SK-MEL-5 (cell line): ENCODE data around the gene PEAR1. TPM values are rescaled to one million over a fixed set of nuclear protein-coding genes. Genes with fewer than 3 reads are reported as not detected.

Source experiments
- DNase-seq: peaks from one replicate; pipeline ENCODE4 v3.0.0-alpha.2; 2016; ENCODE audit warnings: low read depth, low spot score
- in situ Hi-C: cut with HindIII; loops from 2 replicates; pipeline ENCODE4 v1.10.0; 2016; ENCODE audit warnings: low sequenced_read_pairs, high pct_unique_total_duplicates, low pct_unique_long_range_greater_than_20kb
- total RNA-seq: library from RNA; depleted of rRNA; stranded (reverse); fragments of >200 nt; shearing (Covaris generic); gene quantifications from 2 replicates; pipeline ENCODE4 v1.2.3, GENCODE V29; 2014

PEAR1 gene
- total RNA-seq, 1 experiment from 2014 or later, result not detected

DNA sequence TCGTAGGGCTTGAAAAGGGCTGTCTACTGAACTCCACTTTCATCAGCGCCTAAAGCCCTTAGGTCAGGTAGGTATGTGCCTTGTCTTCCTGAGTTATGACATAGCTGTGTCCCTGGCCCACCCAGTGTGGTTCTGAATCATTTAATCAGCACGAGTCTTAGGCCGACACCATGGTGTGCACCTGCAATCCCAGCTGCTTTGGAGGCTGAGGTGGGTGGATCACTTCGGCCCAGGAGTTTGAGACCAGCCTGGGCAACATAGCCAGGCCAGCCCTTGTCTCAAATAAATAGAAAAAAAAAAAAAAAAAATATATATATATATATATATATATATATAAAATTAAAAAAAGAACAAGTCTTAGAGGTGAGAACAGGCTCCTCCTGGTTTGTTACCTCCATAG lies 42.7 kb downstream of the PEAR1 start:
- in situ Hi-C loops, result no loop called here

DNA sequence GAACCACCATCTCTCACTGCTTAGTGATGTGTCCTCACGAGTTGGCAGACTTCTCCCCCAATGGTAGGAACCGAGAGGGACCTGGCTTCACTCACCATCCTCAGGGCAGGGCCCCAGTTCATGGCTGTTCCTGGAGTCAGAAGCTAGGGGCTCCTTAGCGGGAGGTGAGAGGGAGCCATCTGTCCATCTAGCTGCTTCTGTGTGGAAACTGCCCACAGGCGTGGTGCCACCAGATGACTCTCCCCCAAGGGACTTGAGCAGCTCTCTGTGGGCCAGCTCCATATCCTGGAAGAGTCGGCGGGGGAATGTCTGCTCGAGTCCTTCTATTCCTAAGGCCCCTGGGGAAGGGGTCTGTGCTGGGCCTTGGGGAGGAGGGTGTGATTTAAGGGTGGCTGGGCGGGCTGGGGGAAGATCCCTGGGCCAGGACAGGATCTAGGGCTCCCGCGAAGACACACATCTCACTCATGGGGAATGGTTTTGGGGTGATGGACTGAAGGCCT lies 43.3 kb downstream of the PEAR1 start:
- no peak for DNase-seq
- in situ Hi-C loops, result no loop called here

More for the DNA sequence above, 42.7 kb downstream of the PEAR1 start:
- no peak for DNase-seq

DNA sequence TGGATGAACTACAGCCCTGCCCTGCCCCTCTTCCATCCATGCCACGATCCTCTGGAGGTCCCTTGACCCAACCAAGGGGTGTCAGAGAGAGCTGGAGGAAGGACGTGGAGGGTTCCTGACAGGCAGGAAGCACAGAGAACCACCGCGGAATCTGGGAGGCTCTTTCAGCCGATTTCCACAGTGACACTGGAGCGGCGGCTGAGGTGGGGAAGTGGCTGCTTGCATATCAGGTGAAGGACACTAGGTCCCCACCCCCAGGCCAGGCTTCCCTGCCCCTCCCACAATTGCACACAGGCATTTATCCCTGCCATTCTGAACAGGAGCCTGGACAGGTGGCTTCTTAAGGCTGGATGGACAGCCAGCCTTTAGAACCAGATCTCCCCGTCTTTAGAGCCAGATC lies 44.4 kb downstream of the PEAR1 start:
- in situ Hi-C loops, result no loop called here
- no peak for DNase-seq

DNA sequence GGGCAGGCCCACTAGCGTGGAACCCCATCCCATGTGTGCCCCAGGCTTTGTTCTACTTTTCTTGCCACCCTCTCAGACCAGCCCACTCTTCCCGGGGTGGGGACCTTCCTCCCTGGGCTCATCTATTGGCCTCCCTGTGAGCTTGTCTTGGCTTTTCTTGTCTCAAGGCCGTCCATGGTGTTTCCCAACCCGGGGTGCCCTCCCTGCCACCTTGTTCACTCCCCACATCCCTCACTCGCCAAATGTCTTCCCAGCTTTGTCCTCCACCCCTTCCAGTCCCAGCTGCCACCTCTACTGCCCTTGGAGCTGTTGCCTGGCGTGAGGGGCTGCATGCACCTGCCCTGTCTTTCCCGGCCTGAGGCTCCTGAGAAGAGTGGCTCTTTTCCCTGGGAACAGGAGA lies 45.3 kb downstream of the PEAR1 start:
- in situ Hi-C loops, result no loop called here
- DNase-seq, result no peak

GRCh38 chr1:156939786-156940334 lies 46.3 kb downstream of the PEAR1 start:
- no peak for DNase-seq
- in situ Hi-C loops, result no loop called here

DNA sequence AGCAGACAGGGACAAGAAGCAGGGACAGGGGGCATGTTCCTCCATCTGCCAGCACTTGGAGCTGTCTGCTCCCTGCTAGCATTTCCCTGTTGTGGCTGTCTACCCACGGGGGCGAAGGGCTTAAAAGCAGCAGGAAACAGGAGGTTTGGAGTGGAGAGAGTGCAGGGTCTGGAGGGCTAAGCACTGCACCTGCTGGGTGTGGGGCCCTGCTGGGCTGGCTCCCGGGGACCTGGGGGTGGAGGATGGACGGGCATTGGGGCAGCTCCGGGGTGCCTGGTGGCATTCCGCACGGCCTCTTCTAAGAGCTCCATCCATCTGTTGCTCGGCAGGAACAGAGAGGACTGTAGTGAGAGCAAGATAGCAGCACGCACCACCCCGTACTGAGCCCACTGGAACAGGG lies 48.2 kb downstream of the PEAR1 start:
- in situ Hi-C loops, result no loop called here
- no peak for DNase-seq

DNA sequence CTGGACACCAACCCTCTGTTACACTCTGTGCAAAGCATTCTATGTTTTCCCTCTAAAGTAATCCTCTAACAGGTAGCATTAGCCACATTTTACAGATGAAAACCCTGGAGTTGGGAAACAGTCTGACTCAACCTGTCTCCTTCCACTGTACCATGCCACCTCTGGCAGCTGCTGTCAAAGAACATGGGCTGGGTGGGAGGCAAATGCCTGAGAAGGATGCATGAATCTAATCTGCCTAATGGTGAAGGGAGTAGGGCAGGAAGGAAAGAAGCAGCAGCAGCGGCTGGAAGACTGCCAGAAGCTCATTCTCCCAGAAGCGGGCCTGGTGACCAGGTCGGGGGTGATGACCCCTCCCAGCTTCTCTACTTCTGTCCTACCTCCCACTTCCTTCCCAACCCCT lies 48.7 kb downstream of the PEAR1 start:
- DNase-seq, result no peak
- in situ Hi-C loops, result no loop called here

DNA sequence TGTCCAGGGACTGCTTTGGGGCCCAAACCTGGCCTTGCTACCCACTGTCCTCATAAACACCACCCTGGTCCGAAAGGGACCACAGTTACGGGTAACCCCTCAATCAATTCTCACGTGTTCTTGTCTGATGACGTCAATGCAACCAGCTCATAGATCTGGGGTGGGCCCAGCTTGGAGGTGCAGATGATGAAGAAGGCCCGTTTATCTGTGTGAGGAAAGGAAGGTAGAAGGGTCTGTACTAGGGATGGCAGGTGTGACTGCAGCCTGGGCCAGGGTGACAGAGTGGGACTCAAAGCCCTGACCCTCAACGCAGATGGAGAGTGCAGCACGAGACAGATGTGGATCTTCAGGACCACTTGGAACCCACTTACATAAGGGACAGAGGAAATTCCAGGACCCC lies 49.1 kb downstream of the PEAR1 start:
- in situ Hi-C loops, result no loop called here
- no peak for DNase-seq

GRCh38 chr1:156943756-156944155 lies 50.2 kb downstream of the PEAR1 start:
- no peak for DNase-seq
- in situ Hi-C loops, result no loop called here

GRCh38 chr1:156944268-156944667 lies 50.8 kb downstream of the PEAR1 start:
- in situ Hi-C loops, result no loop called here

GRCh38 chr1:156944848-156945247 lies 51.3 kb downstream of the PEAR1 start:
- in situ Hi-C loops, result no loop called here
- DNase-seq, result no peak

More at GRCh38 chr1:156944268-156944667, 50.8 kb downstream of the PEAR1 start:
- DNase-seq, result no peak

GRCh38 chr1:156945881-156946661 lies 52.6 kb downstream of the PEAR1 start:
- DNase-seq, result peak; percentile 39
- in situ Hi-C loops, result no loop called here

GRCh38 chr1:156947127-156947526 lies 53.6 kb downstream of the PEAR1 start:
- no peak for DNase-seq
- in situ Hi-C loops, result no loop called here

DNA sequence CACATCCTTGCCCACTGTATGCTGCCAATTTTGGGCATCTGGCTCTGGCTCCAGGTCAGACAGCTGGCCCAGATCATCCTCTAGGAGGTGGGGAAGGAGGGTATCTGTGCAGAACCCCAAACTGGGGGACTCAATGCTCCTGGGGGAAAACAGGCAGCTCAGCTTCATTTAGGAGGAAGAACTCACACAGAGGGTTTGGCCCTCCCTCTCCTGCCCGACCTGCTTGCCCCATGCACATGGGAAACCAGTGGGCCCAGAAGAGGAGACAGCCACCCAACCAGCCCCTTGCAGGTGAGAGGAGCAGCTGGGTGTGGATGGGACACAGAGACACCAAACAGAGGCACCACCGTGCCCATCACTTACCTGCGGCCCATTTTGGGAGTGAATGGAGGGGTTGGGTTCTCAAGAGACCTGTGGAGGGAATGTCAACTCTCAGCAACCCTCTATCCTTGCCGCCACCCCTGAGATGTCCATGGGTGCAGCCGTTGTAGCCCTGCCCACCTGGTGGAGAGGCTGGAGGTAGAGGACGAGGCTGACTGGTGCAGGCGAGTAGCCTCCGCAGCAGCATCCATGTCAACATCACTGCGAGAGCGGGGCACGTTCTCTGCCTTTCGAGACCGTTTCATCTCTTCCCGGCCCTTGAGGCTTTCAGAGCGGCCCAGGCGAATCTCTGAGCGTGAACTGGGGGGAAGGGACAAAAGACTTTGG lies 54.5 kb downstream of the PEAR1 start:
- in situ Hi-C loops, result no loop called here
- no peak for DNase-seq

DNA sequence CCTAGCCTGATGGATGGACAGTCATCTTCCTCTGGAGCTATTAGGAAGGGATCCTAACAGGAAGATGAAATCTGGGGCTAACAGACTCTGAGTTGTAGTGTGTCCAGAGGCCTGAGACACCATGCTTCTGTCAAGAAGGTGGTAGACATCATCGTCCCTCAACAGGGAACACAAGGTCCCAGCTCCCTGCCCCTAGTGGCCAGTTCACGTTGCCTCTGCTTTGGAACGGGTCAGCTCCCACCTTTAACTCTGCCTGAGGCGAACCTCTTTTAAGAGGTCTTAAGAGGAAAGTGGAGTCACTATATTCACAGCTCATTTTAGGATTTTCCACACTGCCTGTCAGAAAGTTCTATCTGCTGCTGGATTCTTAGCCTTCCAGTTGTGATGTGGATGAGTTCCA lies 55.2 kb downstream of the PEAR1 start:
- in situ Hi-C loops, result no loop called here
- peak; percentile 38 for DNase-seq

DNA sequence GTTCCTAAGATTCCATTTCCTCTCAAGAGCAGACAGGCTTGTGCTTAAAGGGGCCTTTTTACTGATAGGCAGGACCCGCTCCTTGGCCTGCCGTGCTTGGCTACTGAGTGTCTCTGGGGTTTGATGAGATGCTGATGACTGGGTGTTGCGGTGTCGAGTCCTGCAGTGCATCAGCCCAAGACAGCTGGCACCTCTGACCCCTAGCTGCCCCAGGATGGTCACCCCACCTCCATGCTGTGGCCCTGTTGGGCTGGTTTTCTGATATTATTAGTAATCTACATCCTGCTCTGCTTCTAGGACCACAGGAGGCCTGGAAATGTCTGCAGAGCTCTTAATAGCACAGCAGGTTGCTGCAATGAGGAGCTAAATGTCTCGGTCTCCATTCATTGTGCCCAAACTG lies 55.6 kb downstream of the PEAR1 start:
- in situ Hi-C loops, result no loop called here
- DNase-seq, result no peak

GRCh38 chr1:156951371-156951770 lies 57.9 kb downstream of the PEAR1 start:
- DNase-seq, result no peak
- in situ Hi-C loops, result no loop called here

DNA sequence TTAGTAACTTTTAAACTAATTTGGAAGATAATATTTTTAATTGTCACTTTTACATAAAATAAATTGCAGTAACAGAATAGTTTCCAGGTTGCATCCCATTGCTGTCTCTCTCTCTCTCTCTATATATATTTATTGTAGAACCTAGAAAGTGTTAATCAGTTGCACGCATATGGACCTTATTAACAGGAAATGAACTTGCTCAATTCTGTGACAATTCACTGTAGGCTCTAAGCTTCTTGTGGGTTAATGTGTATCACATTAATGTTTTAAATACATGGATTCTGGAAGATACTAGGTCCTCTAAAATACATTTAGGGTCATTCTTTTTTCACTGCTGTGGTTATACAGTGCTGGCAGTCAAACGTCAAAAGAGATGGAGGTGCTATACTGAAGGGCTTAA lies 60.1 kb downstream of the PEAR1 start:
- in situ Hi-C loops, result no loop called here
- no peak for DNase-seq

DNA sequence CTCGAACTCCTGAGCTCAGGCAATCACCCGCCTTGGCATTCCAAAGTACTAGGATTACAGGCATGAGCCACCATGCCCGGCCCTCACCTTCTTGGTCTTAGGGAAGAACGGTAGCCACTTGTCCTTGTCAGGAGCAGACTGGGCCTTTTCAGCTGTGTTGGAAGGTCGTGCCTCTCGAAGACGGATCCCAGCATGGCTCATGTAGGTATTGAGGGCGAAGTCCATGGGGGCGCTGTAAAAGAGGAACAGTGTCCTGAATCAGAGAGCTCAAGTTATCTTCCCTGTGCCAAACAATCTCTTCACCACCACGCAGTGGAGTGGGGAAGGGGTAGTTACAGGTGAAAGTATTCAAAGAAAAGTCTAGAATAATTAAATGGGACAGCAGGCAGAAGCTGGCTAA lies 62.8 kb downstream of the PEAR1 start:
- no peak for DNase-seq
- in situ Hi-C loops, result no loop called here
